ENCODE data around the gene RBM22.

The RBM22 gene

DNA sequence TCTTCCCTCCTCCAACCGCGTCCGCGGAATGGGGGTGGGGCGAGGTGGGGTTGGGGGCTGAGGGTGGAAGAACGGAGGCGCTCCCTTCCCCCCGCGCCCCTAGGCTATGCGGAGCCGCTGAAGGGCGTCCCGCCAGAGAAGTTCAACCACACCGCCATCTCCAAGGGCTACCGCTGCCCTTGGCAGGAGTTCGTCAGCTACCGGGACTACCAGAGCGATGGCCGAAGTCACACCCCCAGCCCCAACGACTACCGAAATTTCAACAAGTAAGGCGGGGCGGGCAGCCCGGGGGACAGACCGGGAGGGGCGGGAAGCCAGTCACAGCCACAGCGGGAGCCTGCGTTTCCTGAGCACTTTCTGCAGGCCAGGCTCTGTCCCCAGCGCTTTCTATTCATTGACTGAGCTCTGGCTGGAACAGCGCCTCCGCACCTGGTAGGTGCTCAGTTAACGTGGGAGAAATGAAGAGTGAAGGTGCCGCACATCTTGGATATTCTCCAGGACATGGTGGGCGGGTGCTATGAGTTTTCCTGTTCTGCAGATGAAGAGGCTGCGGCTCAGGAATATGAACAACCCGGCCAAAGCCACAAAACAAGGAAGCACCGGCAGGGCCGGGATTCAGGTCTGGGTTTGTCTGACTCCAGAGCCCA lies 28.5 kb downstream of the RBM22 start:
- H3K27me3 ChIP-seq (ENCODE audit: low read depth, low read length), result no peaks in the 10 kb centered on the region
- H3K4me1 ChIP-seq (ENCODE audit: control insufficient read depth in 1 of 2, insufficient read depth in 2 of 2, low read length in 2 of 2), result peaks cover 3 to 20% of the 10 kb centered on the region in 2 donors
- H3K4me3 ChIP-seq (ENCODE audit: low read depth in 1 of 2, low read length in 2 of 2), result peak overlapping the region; percentile 56 to 76
- H3K36me3 ChIP-seq (ENCODE audit: control insufficient read depth in 1 of 2, insufficient read depth in 2 of 2, low read length in 2 of 2), result no peaks in the 10 kb centered on the region
- H3K9me3 ChIP-seq (ENCODE audit: control insufficient read depth in 1 of 2, low read length in 2 of 2), result no peaks in the 10 kb centered on the region
- no peak overlapping the region for H3K27ac ChIP-seq (ENCODE audit: low read length)

DNA sequence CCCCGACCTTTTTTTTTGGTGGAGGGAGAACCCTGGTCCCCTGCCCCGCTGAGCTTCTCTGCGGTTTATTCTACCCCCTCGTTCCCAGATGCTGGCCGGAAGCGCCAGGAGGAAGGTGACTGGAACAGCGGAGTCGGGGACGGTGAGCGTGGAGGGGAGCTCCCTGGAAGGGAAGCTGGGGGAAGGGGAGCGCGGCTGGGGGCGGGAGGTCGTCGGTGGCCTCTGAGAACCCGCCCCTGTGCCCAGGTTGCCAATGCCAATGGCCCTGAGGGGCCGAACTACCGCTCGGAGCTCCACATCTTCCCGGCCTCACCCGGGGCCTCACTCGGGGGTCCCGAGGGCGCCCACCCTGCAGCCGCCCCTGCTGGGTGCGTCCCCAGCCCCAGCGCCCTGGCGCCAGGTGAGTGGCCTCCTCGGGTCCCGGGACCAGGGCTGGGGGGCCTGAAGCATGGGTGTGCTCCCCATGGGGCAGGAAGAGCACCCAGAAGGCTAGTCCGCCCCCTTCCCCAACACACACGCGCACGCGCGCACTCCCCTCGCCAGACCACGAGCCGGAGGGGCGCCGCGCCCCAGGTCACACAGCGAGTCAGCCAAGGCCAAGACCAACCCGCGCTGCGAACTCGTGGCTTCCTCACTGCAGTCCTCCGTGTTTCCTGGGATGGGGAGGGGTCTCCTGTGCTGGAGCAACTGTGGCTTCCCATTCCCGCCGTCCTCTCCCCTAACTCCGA lies 29.2 kb downstream of the RBM22 start:
- no peaks in the 10 kb centered on the region for H3K36me3 ChIP-seq (ENCODE audit: control insufficient read depth in 1 of 2, insufficient read depth in 2 of 2, low read length in 2 of 2)
- H3K27ac ChIP-seq (ENCODE audit: low read length), result no peak overlapping the region
- H3K27me3 ChIP-seq (ENCODE audit: low read depth, low read length), result no peaks in the 10 kb centered on the region

DNA sequence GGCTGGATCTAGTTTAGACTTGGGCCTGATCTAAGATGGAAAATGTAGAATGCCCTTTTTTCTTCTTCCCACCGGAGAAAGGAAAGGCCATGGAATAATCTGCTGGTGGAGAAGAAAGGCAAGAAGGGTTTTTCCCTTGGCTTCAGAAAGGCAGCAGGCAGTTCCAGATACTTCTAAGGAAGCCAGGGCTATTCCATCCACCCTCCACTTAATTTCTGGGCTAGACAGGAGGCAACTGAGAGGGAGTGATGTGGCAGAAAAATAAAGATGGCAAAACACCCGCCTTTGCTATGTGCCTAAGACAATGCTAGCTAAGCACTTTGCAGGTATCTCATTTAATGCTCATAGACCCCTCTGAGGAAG lies 29.9 kb downstream of the RBM22 start:
- H3K27me3 ChIP-seq (ENCODE audit: low read depth, low read length), result no peaks in the 10 kb centered on the region
- peaks cover 3 to 20% of the 10 kb centered on the region in 2 donors for H3K4me1 ChIP-seq (ENCODE audit: control insufficient read depth in 1 of 2, insufficient read depth in 2 of 2, low read length in 2 of 2)
- H3K9me3 ChIP-seq (ENCODE audit: control insufficient read depth in 1 of 2, low read length in 2 of 2), result no peaks in the 10 kb centered on the region
- H3K4me3 ChIP-seq (ENCODE audit: low read depth in 1 of 2, low read length in 2 of 2), result peak overlapping the region; percentile 26 to 76
- no peak overlapping the region for H3K27ac ChIP-seq (ENCODE audit: low read length)
- no peaks in the 10 kb centered on the region for H3K36me3 ChIP-seq (ENCODE audit: control insufficient read depth in 1 of 2, insufficient read depth in 2 of 2, low read length in 2 of 2)

More for the DNA sequence above, 29.2 kb downstream of the RBM22 start:
- H3K4me1 ChIP-seq (ENCODE audit: control insufficient read depth in 1 of 2, insufficient read depth in 2 of 2, low read length in 2 of 2), result peaks cover 3 to 20% of the 10 kb centered on the region in 2 donors
- H3K4me3 ChIP-seq (ENCODE audit: low read depth in 1 of 2, low read length in 2 of 2), result peak overlapping the region; percentile 56 to 76
- no peaks in the 10 kb centered on the region for H3K9me3 ChIP-seq (ENCODE audit: control insufficient read depth in 1 of 2, low read length in 2 of 2)

DNA sequence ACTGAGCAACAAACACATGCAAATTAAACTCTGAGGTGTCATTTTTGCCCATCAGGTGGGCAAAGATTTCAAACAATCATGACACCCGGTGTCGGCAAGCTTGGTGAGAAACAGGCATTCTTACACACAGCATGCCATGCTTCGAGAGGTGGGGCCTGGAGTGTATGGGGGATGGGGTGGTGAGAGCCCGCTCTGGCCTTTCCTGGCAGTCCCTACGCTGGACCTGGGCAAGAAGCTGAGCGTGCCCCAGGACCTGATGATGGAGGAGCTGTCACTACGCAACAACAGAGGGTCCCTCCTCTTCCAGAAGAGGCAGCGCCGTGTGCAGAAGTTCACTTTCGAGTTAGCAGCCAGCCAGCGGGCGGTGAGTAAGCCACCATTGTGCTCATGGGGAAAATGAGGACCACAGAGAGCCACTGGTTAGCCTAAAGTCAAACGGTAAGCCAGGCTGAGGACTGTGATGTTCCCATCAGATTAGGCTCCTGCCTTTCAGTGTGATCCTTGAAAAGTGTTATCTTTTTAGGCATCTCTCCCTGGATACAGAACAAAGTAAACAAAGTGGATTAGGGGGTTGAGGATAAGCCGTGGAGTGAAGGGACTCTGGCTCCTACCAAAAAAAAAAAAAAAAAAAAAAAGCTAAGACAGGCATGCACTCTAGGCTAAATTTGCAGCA lies 30.5 kb downstream of the RBM22 start:
- no peaks in the 10 kb centered on the region for H3K36me3 ChIP-seq (ENCODE audit: control insufficient read depth in 1 of 2, insufficient read depth in 2 of 2, low read length in 2 of 2)
- H3K27ac ChIP-seq (ENCODE audit: low read length), result no peak overlapping the region
- H3K9me3 ChIP-seq (ENCODE audit: control insufficient read depth in 1 of 2, low read length in 2 of 2), result no peaks in the 10 kb centered on the region
- no peaks in the 10 kb centered on the region for H3K27me3 ChIP-seq (ENCODE audit: low read depth, low read length)
- peaks cover 3 to 20% of the 10 kb centered on the region in 2 donors for H3K4me1 ChIP-seq (ENCODE audit: control insufficient read depth in 1 of 2, insufficient read depth in 2 of 2, low read length in 2 of 2)
- H3K4me3 ChIP-seq (ENCODE audit: low read depth in 1 of 2, low read length in 2 of 2), result no peak overlapping the region

DNA sequence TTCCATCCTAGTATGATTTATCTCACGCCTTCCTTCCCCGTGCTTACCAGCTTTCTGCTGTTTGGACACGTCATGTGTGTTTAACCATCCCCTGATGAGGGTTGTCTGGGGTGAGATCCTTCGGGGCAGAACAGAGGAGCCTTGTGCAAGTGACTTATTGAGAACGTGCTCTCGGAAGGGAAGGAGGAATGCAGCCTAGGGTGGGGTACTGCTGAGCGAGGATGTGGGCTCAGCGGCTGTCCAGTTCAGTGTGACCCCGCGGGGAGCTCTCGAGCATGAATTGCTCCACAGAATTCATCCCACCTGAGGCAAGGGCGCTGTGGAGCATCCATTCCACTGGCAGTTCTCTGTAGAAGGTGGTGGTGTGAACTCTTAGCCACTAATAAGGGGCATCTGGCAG lies 35.8 kb downstream of the RBM22 start:
- no peaks in the 10 kb centered on the region for H3K36me3 ChIP-seq (ENCODE audit: control insufficient read depth in 1 of 2, insufficient read depth in 2 of 2, low read length in 2 of 2)
- peaks cover 0 to 12% of the 10 kb centered on the region in 2 donors for H3K4me1 ChIP-seq (ENCODE audit: control insufficient read depth in 1 of 2, insufficient read depth in 2 of 2, low read length in 2 of 2)
- no peak overlapping the region for H3K27ac ChIP-seq (ENCODE audit: low read length)
- no peaks in the 10 kb centered on the region for H3K9me3 ChIP-seq (ENCODE audit: control insufficient read depth in 1 of 2, low read length in 2 of 2)
- no peak overlapping the region for H3K4me3 ChIP-seq (ENCODE audit: low read depth in 1 of 2, low read length in 2 of 2)
- H3K27me3 ChIP-seq (ENCODE audit: low read depth, low read length), result no peaks in the 10 kb centered on the region

DNA sequence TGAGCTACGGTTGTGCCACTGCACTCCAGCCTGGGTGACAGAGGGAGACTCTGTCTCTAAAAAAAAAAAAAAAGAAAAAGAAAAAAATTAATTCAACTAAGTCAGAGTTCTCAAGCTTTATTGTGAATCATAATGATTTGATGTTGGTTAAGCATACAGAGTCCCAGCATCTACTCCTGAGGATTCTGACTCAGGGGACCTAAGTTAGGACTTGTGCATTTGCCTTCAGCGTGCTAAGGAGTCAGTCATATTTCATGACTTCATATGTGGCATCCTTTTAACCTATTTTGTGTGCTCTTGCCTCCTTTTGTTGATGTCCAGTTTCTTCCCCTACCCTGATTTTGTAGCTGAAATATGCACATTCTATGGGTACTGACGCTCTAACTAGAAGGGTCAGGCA lies 36.9 kb downstream of the RBM22 start:
- Histone ChIP-seq H3K27ac (ENCODE audit: low read length) (no peak overlapping the region), H3K4me1 (ENCODE audit: control insufficient read depth in 1 of 2, insufficient read depth in 2 of 2, low read length in 2 of 2) (peaks cover 0 to 20% of the 10 kb centered on the region in 2 donors), H3K9me3 (ENCODE audit: control insufficient read depth in 1 of 2, low read length in 2 of 2) (no peaks in the 10 kb centered on the region), H3K36me3 (ENCODE audit: control insufficient read depth in 1 of 2, insufficient read depth in 2 of 2, low read length in 2 of 2) (no peaks in the 10 kb centered on the region), H3K4me3 (ENCODE audit: low read depth in 1 of 2, low read length in 2 of 2) (no peak overlapping the region), H3K27me3 (ENCODE audit: low read depth, low read length) (no peaks in the 10 kb centered on the region)

DNA sequence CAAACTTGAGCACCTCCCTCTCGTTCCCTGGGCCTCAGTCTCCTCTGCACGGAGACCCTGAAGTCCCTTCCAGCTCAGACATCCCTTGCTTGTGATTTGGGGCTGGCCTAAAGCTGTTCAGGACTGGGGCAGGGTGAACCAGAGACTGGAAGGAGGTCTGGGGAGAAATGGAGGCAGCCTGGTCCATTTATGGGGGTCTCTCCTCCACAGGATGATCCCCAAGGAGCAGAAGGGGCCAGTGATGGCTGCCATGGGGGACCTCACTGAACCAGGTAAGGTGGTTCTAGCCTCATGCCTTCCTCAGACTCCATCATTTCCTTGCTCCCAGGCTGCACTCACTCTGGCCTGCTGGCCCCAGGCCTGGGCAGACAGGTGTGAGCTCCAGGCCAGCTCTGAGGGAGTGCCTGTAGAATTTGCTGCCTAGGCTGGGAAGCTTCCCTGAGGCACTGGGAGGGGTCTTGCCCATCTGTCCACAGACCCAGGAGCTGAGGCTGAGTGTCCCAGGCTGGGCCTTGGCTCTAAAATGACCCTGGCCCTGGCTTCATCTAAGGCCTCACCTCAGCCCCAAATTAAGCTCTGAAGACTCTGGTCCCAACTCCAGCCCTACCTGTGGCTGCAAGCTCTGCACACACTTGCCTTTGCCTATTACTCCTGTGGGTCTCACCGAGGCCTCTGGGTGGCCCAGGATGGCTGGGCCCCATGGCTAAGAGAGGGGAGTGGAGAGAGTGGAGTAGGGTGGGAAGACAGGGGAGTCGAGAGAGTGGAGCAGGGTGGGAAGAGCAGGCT lies 37.9 kb downstream of the RBM22 start:
- no peak overlapping the region for H3K4me3 ChIP-seq (ENCODE audit: low read depth in 1 of 2, low read length in 2 of 2)
- no peaks in the 10 kb centered on the region for H3K9me3 ChIP-seq (ENCODE audit: control insufficient read depth in 1 of 2, low read length in 2 of 2)
- no peaks in the 10 kb centered on the region for H3K36me3 ChIP-seq (ENCODE audit: control insufficient read depth in 1 of 2, insufficient read depth in 2 of 2, low read length in 2 of 2)
- peaks cover 0 to 30% of the 10 kb centered on the region in 2 donors for H3K4me1 ChIP-seq (ENCODE audit: control insufficient read depth in 1 of 2, insufficient read depth in 2 of 2, low read length in 2 of 2)
- no peak overlapping the region for H3K27ac ChIP-seq (ENCODE audit: low read length)
- H3K27me3 ChIP-seq (ENCODE audit: low read depth, low read length), result no peaks in the 10 kb centered on the region

DNA sequence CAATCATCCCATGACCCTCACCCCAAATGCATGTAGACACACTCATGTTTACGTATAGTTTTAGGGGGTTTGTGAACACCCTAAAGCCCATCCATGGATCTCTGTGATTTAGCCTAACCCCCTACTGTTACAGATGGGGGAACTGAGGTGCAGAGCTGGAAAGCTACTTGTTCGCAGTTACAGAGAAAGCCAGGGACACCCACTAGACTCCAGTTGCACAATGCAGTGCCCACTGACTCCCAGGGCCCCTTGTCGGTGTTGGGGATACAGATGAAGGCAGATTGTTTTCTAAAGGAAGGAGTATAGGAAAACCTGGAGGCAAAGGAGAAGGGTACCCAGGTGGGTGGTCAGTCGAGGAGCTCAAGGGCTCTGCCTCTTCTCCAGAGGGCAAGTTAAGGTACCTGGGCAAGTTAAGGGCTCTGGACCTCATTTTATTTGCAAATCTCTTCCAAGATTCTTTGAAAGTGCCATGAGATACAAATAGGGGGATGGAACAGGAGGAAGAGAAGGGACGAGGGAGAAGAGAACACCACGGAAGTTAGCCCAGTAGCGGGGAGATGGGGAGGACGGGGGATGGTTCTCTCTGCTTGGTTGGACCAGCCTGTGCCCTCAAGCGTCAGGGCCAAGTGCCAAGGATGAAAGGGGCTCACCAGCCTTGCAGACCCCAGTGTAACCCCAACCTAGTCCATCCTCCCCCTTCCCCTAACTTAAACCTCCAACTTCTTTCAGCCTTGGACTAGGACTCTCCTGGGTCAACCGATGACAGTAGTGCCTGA lies 38.9 kb downstream of the RBM22 start:
- no peak overlapping the region for H3K27ac ChIP-seq (ENCODE audit: low read length)
- no peaks in the 10 kb centered on the region for H3K9me3 ChIP-seq (ENCODE audit: control insufficient read depth in 1 of 2, low read length in 2 of 2)
- peaks cover 5 to 38% of the 10 kb centered on the region in 2 donors for H3K4me1 ChIP-seq (ENCODE audit: control insufficient read depth in 1 of 2, insufficient read depth in 2 of 2, low read length in 2 of 2)
- H3K27me3 ChIP-seq (ENCODE audit: low read depth, low read length), result no peaks in the 10 kb centered on the region
- no peaks in the 10 kb centered on the region for H3K36me3 ChIP-seq (ENCODE audit: control insufficient read depth in 1 of 2, insufficient read depth in 2 of 2, low read length in 2 of 2)
- no peak overlapping the region for H3K4me3 ChIP-seq (ENCODE audit: low read depth in 1 of 2, low read length in 2 of 2)

DNA sequence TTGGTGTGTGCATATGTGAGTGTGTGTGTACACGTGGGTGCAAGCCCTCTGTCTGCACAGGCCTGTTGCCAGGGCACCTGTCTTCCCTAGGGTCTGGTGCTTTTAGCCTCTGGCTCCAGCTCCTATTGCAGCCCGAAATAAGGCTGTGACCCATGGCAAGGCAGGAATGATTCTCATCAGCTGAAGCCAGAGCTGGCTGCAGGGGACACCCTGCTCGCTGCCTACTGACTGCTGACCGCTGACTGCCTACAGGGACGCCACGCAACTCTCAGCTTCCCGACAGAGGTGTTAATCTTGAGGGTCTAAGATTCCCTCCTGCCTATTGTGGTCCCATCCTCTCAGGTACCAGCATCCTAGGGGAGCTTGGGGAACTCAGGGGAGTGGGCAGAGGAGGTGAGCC lies 39.8 kb downstream of the RBM22 start, which contains the start of gene MYOZ3:
Gene MYOZ3, plus strand, starts transcription at position 166 of the 400 bp plus-strand sequence. CDS start 1,691 bp downstream, outside the sequence.
- peaks cover 5 to 40% of the 10 kb centered on the region in 2 donors for H3K4me1 ChIP-seq (ENCODE audit: control insufficient read depth in 1 of 2, insufficient read depth in 2 of 2, low read length in 2 of 2)
- no peak within 1 kb of the TSS for H3K27ac ChIP-seq (ENCODE audit: low read length)

DNA sequence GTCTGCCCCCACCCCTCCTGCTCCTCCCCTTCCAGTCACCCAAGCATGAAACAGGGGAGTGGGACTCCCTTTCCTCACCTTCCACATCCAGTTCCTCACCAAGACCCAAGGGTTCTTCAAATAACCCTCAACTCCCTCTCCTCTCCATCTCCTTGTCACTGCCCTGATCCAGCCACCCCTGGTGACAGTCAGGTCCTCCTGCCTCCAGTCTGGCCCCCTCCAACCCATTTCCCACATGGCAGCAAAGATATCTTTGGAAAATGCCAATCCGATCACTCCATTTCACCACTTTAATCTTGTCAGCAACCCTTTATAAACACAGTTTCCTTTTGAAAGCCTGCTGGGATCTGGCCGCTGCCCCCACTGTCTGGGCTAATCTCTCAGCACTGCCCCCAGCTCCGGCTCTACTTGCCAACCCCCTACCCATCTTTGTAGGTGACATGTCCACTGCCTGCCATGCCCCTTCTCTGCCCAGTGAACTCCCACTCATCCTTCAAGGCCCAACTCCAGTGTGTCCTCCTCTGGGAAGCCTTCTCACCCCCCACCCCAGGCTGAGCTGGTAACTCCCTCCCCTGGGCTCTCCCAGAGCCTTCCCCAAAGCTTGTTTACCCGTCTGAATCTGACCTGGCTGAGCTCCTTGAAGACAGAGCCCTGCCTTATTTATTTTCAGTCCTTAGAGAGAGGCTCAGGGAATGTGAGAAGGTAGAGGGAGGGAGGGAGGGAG lies 40.6 kb downstream of the RBM22 start:
- Histone ChIP-seq H3K4me1 (ENCODE audit: control insufficient read depth in 1 of 2, insufficient read depth in 2 of 2, low read length in 2 of 2) (peaks cover 5 to 45% of the 10 kb centered on the region in 2 donors), H3K36me3 (ENCODE audit: control insufficient read depth in 1 of 2, insufficient read depth in 2 of 2, low read length in 2 of 2) (no peaks in the 10 kb centered on the region), H3K27ac (ENCODE audit: low read length) (no peak overlapping the region)

More for the DNA sequence above, 39.8 kb downstream of the RBM22 start, which contains the start of gene MYOZ3:
- Histone ChIP-seq H3K4me3 (ENCODE audit: low read depth in 1 of 2, low read length in 2 of 2) (no peak within 1 kb of the TSS), H3K9me3 (ENCODE audit: control insufficient read depth in 1 of 2, low read length in 2 of 2) (no peaks in the 10 kb centered on the region), H3K36me3 (ENCODE audit: control insufficient read depth in 1 of 2, insufficient read depth in 2 of 2, low read length in 2 of 2) (no peaks in the 10 kb centered on the region), H3K27me3 (ENCODE audit: low read depth, low read length) (no peaks in the 10 kb centered on the region)

More for the DNA sequence above, 40.6 kb downstream of the RBM22 start:
- Histone ChIP-seq H3K27me3 (ENCODE audit: low read depth, low read length) (no peaks in the 10 kb centered on the region), H3K4me3 (ENCODE audit: low read depth in 1 of 2, low read length in 2 of 2) (no peak overlapping the region), H3K9me3 (ENCODE audit: control insufficient read depth in 1 of 2, low read length in 2 of 2) (no peaks in the 10 kb centered on the region)

All from muscle layer of duodenum (tissue), 2 donors.